ENCODE measurements around the gene KIF1B.

KIF1B gene

GRCh38 chr1:10361515-10361914 lies 151.1 kb downstream of the KIF1B start:
- Histone ChIP-seq H3K9me2 (ENCODE audit: low read depth, low read length) (no peaks in the 10 kb centered on the region), H3F3A (ENCODE audit: insufficient read depth, low read length) (no peaks in the 10 kb centered on the region), H3K27me3 (ENCODE audit: insufficient read depth, low read length) (no peaks in the 10 kb centered on the region), H3K79me2 (ENCODE audit: insufficient read depth, low read length) (no peaks in the 10 kb centered on the region), H3K36me3 (ENCODE audit: insufficient read depth, low read length) (no peaks in the 10 kb centered on the region), H2AFZ (ENCODE audit: low read length) (no peak overlapping the region), H3K9ac (ENCODE audit: low read length) (no peak overlapping the region), H3K9me3 (ENCODE audit: low read length) (no peaks in the 10 kb centered on the region), H3K27ac (ENCODE audit: low read depth, low read length, poor library complexity, severe bottlenecking) (no peak overlapping the region), H3K4me3 (ENCODE audit: low read depth, low read length, poor library complexity, severe bottlenecking) (no peak overlapping the region), H3K4me2 (ENCODE audit: low read length) (no peak overlapping the region), H3K4me1 (ENCODE audit: insufficient read depth, low read length, severe bottlenecking) (no peaks in the 10 kb centered on the region), H4K20me1 (ENCODE audit: insufficient read depth, low read length) (no peaks in the 10 kb centered on the region)
- no peak for TF ChIP-seq EZH2 (IDR thresholded peaks at IDR 0.05; ENCODE audit: borderline replicate concordance, low read length)
- TF ChIP-seq CTCF (IDR thresholded peaks at IDR 0.05; ENCODE audit: low read length) = no peak

- no peaks in the 10 kb centered on the region for H3K9me3 ChIP-seq (ENCODE audit: low read length)
- H3K9me2 ChIP-seq (ENCODE audit: low read depth, low read length) = no peaks in the 10 kb centered on the region
- no peak for TF ChIP-seq CTCF (IDR thresholded peaks at IDR 0.05; ENCODE audit: low read length)
- no peak for TF ChIP-seq EZH2 (IDR thresholded peaks at IDR 0.05; ENCODE audit: borderline replicate concordance, low read length)
- H3K79me2 ChIP-seq (ENCODE audit: insufficient read depth, low read length) = no peaks in the 10 kb centered on the region
- H3K27me3 ChIP-seq (ENCODE audit: insufficient read depth, low read length) = no peaks in the 10 kb centered on the region
- H2AFZ ChIP-seq (ENCODE audit: low read length) = no peak overlapping the region
- no peaks in the 10 kb centered on the region for H3K36me3 ChIP-seq (ENCODE audit: insufficient read depth, low read length)
- no peaks in the 10 kb centered on the region for H3F3A ChIP-seq (ENCODE audit: insufficient read depth, low read length)
- H3K9ac ChIP-seq (ENCODE audit: low read length) = no peak overlapping the region
- H3K4me3 ChIP-seq (ENCODE audit: low read depth, low read length, poor library complexity, severe bottlenecking) = no peak overlapping the region
- H3K4me1 ChIP-seq (ENCODE audit: insufficient read depth, low read length, severe bottlenecking) = no peaks in the 10 kb centered on the region
- H3K27ac ChIP-seq (ENCODE audit: low read depth, low read length, poor library complexity, severe bottlenecking) = no peak overlapping the region
- no peak overlapping the region for H3K4me2 ChIP-seq (ENCODE audit: low read length)
- H4K20me1 ChIP-seq (ENCODE audit: insufficient read depth, low read length) = no peaks in the 10 kb centered on the region
These were observed 157.8 kb downstream of the KIF1B start for GRCh38 chr1:10368194-10368593.

- Histone ChIP-seq H3K4me1 (ENCODE audit: insufficient read depth, low read length, severe bottlenecking) (no peaks in the 10 kb centered on the region), H4K20me1 (ENCODE audit: insufficient read depth, low read length) (no peaks in the 10 kb centered on the region), H3K4me3 (ENCODE audit: low read depth, low read length, poor library complexity, severe bottlenecking) (no peak overlapping the region), H3K36me3 (ENCODE audit: insufficient read depth, low read length) (no peaks in the 10 kb centered on the region), H3K4me2 (ENCODE audit: low read length) (no peak overlapping the region), H3K79me2 (ENCODE audit: insufficient read depth, low read length) (no peaks in the 10 kb centered on the region), H3K9me3 (ENCODE audit: low read length) (no peaks in the 10 kb centered on the region), H3K9ac (ENCODE audit: low read length) (no peak overlapping the region), H3K27ac (ENCODE audit: low read depth, low read length, poor library complexity, severe bottlenecking) (no peak overlapping the region), H3K9me2 (ENCODE audit: low read depth, low read length) (no peaks in the 10 kb centered on the region), H3K27me3 (ENCODE audit: insufficient read depth, low read length) (no peaks in the 10 kb centered on the region), H2AFZ (ENCODE audit: low read length) (no peak overlapping the region), H3F3A (ENCODE audit: insufficient read depth, low read length) (no peaks in the 10 kb centered on the region)
- TF ChIP-seq CTCF (IDR thresholded peaks at IDR 0.05; ENCODE audit: low read length) = no peak
- no peak for TF ChIP-seq EZH2 (IDR thresholded peaks at IDR 0.05; ENCODE audit: borderline replicate concordance, low read length)
These were observed 164.1 kb downstream of the KIF1B start for GRCh38 chr1:10374442-10374860.

Measured in OCI-LY1 (cell line).